ENCODE measurements around the gene RIMKLB.

Gene RIMKLB

GRCh38 chr12:8697476-8698131, at the start of gene RIMKLB:
RIMKLB (plus strand) TSS chr12:8697991; CDS start chr12:8713867, 15,876 bp downstream.
- Histone ChIP-seq H3K4me1 (ENCODE audit: control insufficient read depth, insufficient read depth, low read length) (peaks cover 20% of the 10 kb centered on the region), H3K36me3 (ENCODE audit: control insufficient read depth, insufficient read depth, low read length) (no peaks in the 10 kb centered on the region), H3K27me3 (ENCODE audit: control insufficient read depth, insufficient read depth, low read length) (no peaks in the 10 kb centered on the region), H3K9ac (ENCODE audit: low read length) (peak within 1 kb of the TSS; percentile 83), H3K4me3 (ENCODE audit: low read length) (peak within 1 kb of the TSS; percentile 93), H3K27ac (ENCODE audit: low read depth, low read length) (peak within 1 kb of the TSS; percentile 97)

- Histone ChIP-seq H3K36me3 (ENCODE audit: control insufficient read depth, insufficient read depth, low read length) (no peaks in the 10 kb centered on the region), H3K4me3 (ENCODE audit: low read length) (no peak overlapping the region), H3K27me3 (ENCODE audit: control insufficient read depth, insufficient read depth, low read length) (no peaks in the 10 kb centered on the region), H3K27ac (ENCODE audit: low read depth, low read length) (no peak overlapping the region), H3K4me1 (ENCODE audit: control insufficient read depth, insufficient read depth, low read length) (no peaks in the 10 kb centered on the region), H3K9ac (ENCODE audit: low read length) (no peak overlapping the region)
Measured at GRCh38 chr12:8648576-8649205, 49.1 kb upstream of the RIMKLB start.

- Histone ChIP-seq H3K9ac (ENCODE audit: low read length) (no peak overlapping the region), H3K27ac (ENCODE audit: low read depth, low read length) (no peak overlapping the region), H3K36me3 (ENCODE audit: control insufficient read depth, insufficient read depth, low read length) (no peaks in the 10 kb centered on the region), H3K4me1 (ENCODE audit: control insufficient read depth, insufficient read depth, low read length) (no peaks in the 10 kb centered on the region), H3K27me3 (ENCODE audit: control insufficient read depth, insufficient read depth, low read length) (no peaks in the 10 kb centered on the region), H3K4me3 (ENCODE audit: low read length) (no peak overlapping the region)
Measured at GRCh38 chr12:8655421-8655820, 42.4 kb upstream of the RIMKLB start.

GRCh38 chr12:8658346-8658745, 39.4 kb upstream of the RIMKLB start:
- H3K4me3 ChIP-seq (ENCODE audit: low read length) = no peak overlapping the region
- H3K27ac ChIP-seq (ENCODE audit: low read depth, low read length) = no peak overlapping the region

GRCh38 chr12:8661016-8661415, 36.8 kb upstream of the RIMKLB start:
- no peak overlapping the region for H3K27ac ChIP-seq (ENCODE audit: low read depth, low read length)
- peaks cover 2% of the 10 kb centered on the region for H3K4me1 ChIP-seq (ENCODE audit: control insufficient read depth, insufficient read depth, low read length)
- no peaks in the 10 kb centered on the region for H3K27me3 ChIP-seq (ENCODE audit: control insufficient read depth, insufficient read depth, low read length)
- no peak overlapping the region for H3K9ac ChIP-seq (ENCODE audit: low read length)
- no peaks in the 10 kb centered on the region for H3K36me3 ChIP-seq (ENCODE audit: control insufficient read depth, insufficient read depth, low read length)
- H3K4me3 ChIP-seq (ENCODE audit: low read length) = no peak overlapping the region

More at GRCh38 chr12:8658346-8658745, 39.4 kb upstream of the RIMKLB start:
- H3K36me3 ChIP-seq (ENCODE audit: control insufficient read depth, insufficient read depth, low read length) = no peaks in the 10 kb centered on the region
- no peaks in the 10 kb centered on the region for H3K27me3 ChIP-seq (ENCODE audit: control insufficient read depth, insufficient read depth, low read length)
- H3K9ac ChIP-seq (ENCODE audit: low read length) = no peak overlapping the region
- H3K4me1 ChIP-seq (ENCODE audit: control insufficient read depth, insufficient read depth, low read length) = no peaks in the 10 kb centered on the region

GRCh38 chr12:8661751-8662150, 36.0 kb upstream of the RIMKLB start:
- Histone ChIP-seq H3K9ac (ENCODE audit: low read length) (no peak overlapping the region), H3K4me1 (ENCODE audit: control insufficient read depth, insufficient read depth, low read length) (peaks cover 2% of the 10 kb centered on the region), H3K4me3 (ENCODE audit: low read length) (no peak overlapping the region)

DNA sequence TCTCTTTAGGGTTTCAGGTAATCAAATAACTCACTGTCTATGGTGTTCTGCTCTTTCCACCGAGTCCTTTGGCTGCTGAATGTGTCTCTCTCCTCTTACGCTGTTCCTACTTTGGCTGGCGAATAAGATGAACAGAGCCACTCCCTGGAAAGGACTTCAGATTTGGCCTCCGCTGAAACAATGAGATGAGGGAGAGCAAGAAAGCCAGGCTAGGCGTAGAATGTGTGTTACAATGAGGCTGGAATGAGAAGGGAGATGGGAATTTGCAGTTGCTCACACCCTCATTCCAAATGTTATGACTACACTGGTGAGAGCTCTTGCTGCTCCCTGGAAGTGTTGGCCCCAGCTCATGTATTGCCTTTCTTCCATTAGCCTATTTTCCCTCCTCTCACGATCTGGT, 35.2 kb upstream of the RIMKLB start, which contains the start of gene MFAP5:
Gene MFAP5, minus strand, starts transcription at position 234 of the 400 bp plus-strand sequence. CDS start 722 bp downstream, outside the sequence.
- H3K4me3 ChIP-seq (ENCODE audit: low read length) = no peak within 1 kb of the TSS

More at GRCh38 chr12:8661751-8662150, 36.0 kb upstream of the RIMKLB start:
- Histone ChIP-seq H3K27ac (ENCODE audit: low read depth, low read length) (no peak overlapping the region), H3K36me3 (ENCODE audit: control insufficient read depth, insufficient read depth, low read length) (no peaks in the 10 kb centered on the region), H3K27me3 (ENCODE audit: control insufficient read depth, insufficient read depth, low read length) (no peaks in the 10 kb centered on the region)

DNA sequence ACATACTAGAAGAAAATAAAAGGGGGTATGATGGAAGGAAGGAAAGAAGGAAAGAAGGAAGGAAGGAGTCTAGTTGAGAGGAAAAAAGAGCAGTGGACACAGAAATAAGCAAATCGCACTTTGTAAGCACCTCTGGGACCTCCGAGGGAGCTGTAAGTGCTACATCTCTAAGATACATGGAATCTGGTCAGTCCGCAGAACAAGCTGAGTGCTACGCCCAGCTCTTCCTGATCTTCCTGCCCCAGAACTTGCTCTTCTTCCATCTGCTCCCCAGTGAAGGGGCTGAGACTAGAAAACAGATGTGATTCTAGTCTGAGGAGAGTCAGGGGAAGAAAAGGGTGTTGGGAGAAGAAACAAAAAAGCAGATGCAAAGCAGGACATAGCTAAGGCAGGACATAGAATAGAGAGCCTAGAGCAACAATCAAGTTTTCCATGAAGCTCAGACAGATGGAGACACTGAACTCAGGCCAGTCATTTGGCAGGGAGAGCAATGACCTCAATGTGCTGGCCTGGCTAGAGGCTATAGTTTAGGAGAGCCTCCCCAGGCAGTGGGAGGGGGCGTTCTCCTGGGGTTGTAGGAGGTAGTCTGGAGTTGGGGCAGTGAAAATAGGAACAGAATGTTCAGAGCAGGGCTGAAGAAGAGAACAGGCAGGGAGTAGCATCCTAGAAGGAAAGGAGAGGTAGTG, 33.4 kb upstream of the RIMKLB start:
- no peaks in the 10 kb centered on the region for H3K27me3 ChIP-seq (ENCODE audit: control insufficient read depth, insufficient read depth, low read length)
- H3K4me3 ChIP-seq (ENCODE audit: low read length) = no peak overlapping the region
- peak overlapping the region; percentile 54 for H3K27ac ChIP-seq (ENCODE audit: low read depth, low read length)
- H3K9ac ChIP-seq (ENCODE audit: low read length) = no peak overlapping the region
- H3K4me1 ChIP-seq (ENCODE audit: control insufficient read depth, insufficient read depth, low read length) = peaks cover 2% of the 10 kb centered on the region
- no peaks in the 10 kb centered on the region for H3K36me3 ChIP-seq (ENCODE audit: control insufficient read depth, insufficient read depth, low read length)

More for the DNA sequence above, 35.2 kb upstream of the RIMKLB start, which contains the start of gene MFAP5:
- no peaks in the 10 kb centered on the region for H3K36me3 ChIP-seq (ENCODE audit: control insufficient read depth, insufficient read depth, low read length)
- H3K9ac ChIP-seq (ENCODE audit: low read length) = no peak within 1 kb of the TSS
- H3K27ac ChIP-seq (ENCODE audit: low read depth, low read length) = no peak within 1 kb of the TSS
- no peaks in the 10 kb centered on the region for H3K27me3 ChIP-seq (ENCODE audit: control insufficient read depth, insufficient read depth, low read length)
- peaks cover 2% of the 10 kb centered on the region for H3K4me1 ChIP-seq (ENCODE audit: control insufficient read depth, insufficient read depth, low read length)

DNA sequence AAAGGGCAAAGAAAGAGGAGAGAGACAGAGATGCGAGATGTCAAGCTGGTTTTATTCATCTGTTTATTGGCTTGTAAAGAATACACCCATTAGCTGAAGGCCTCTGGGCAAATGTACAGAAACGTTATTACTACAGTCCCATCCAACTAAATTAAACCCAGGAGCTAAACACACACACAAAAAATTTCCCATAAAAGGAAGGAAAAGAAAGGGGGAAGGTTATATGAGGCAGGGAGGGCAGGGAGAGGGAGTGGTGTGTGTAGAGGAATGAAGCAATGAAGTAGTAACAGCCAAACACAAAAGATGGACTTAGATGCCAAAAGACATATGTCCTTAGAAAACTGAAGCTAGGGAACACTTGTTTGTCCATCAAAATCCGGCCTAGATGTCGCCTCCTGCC, 32.0 kb upstream of the RIMKLB start:
- Histone ChIP-seq H3K4me3 (ENCODE audit: low read length) (no peak overlapping the region), H3K27ac (ENCODE audit: low read depth, low read length) (peak overlapping the region; percentile 58), H3K4me1 (ENCODE audit: control insufficient read depth, insufficient read depth, low read length) (peaks cover 2% of the 10 kb centered on the region), H3K36me3 (ENCODE audit: control insufficient read depth, insufficient read depth, low read length) (no peaks in the 10 kb centered on the region), H3K27me3 (ENCODE audit: control insufficient read depth, insufficient read depth, low read length) (no peaks in the 10 kb centered on the region), H3K9ac (ENCODE audit: low read length) (no peak overlapping the region)

DNA sequence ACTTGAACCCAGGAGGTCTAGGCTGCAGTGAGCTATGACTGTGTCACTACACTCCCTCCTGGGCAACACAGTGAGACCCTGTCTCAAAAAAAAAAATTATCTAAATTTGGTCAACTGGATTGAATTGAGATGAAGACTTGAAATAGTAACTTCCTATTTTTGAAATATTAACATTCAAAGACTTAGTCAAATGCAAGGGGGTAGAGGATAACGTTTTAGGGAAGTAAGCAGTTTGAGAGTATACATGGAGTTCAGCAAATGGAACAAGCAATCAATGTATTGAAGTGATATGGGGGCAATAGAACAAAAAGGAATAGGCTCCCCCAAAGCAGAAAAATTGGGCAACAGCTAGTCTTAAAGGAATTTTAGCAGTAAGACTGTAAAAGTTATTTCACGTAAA, 30.5 kb upstream of the RIMKLB start:
- H3K27ac ChIP-seq (ENCODE audit: low read depth, low read length) = no peak overlapping the region
- H3K27me3 ChIP-seq (ENCODE audit: control insufficient read depth, insufficient read depth, low read length) = no peaks in the 10 kb centered on the region
- no peak overlapping the region for H3K4me3 ChIP-seq (ENCODE audit: low read length)
- no peak overlapping the region for H3K9ac ChIP-seq (ENCODE audit: low read length)
- peaks cover 2% of the 10 kb centered on the region for H3K4me1 ChIP-seq (ENCODE audit: control insufficient read depth, insufficient read depth, low read length)
- H3K36me3 ChIP-seq (ENCODE audit: control insufficient read depth, insufficient read depth, low read length) = no peaks in the 10 kb centered on the region

DNA sequence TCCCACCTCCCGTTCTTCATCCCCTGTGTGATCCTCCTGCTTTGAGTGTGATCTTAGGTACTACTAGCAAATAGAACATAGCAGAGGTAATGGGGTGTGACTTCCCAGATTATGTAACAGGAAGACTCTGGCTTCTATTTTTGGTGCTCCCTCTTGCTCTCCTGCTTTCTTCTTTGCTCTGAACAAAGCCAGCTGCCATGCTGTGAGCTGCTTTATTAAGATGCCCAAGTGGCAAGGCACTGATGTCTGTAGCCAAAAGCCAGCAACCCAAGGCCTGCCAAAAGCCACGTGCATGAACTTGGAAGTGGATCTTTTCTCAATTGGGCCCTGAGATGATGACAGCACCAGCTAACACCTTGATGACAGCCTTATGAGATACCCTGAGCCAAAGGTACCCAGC, 29.4 kb upstream of the RIMKLB start:
- H3K27me3 ChIP-seq (ENCODE audit: control insufficient read depth, insufficient read depth, low read length) = no peaks in the 10 kb centered on the region
- H3K4me1 ChIP-seq (ENCODE audit: control insufficient read depth, insufficient read depth, low read length) = peaks cover 2% of the 10 kb centered on the region
- no peaks in the 10 kb centered on the region for H3K36me3 ChIP-seq (ENCODE audit: control insufficient read depth, insufficient read depth, low read length)
- no peak overlapping the region for H3K4me3 ChIP-seq (ENCODE audit: low read length)
- H3K9ac ChIP-seq (ENCODE audit: low read length) = no peak overlapping the region
- H3K27ac ChIP-seq (ENCODE audit: low read depth, low read length) = no peak overlapping the region

DNA sequence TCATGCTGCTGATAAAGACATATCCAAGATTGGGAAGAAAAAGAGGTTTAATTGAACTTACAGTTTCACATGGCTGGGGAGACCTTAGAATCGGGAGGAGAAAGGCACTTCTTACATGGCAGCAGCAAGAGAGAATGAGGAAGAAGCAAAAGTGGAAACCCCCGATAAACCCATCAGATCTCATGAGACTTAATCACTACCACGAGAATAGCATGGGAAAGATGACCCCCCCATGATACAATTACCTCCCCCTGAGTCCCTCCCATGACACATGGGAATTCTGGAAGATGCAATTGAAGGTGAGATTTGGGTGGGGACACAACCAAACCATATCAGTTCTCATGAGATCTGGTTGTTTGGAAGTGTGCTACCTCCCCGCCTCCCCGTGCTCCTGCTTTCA, 25.4 kb upstream of the RIMKLB start:
- Histone ChIP-seq H3K36me3 (ENCODE audit: control insufficient read depth, insufficient read depth, low read length) (no peaks in the 10 kb centered on the region), H3K27ac (ENCODE audit: low read depth, low read length) (no peak overlapping the region), H3K9ac (ENCODE audit: low read length) (no peak overlapping the region), H3K4me3 (ENCODE audit: low read length) (no peak overlapping the region), H3K27me3 (ENCODE audit: control insufficient read depth, insufficient read depth, low read length) (no peaks in the 10 kb centered on the region), H3K4me1 (ENCODE audit: control insufficient read depth, insufficient read depth, low read length) (no peaks in the 10 kb centered on the region)
